ENCODE results near the gene SLC44A2.

Gene SLC44A2

GRCh38 chr19:10636304-10636972 lies 11.1 kb downstream of the SLC44A2 start:
- Histone ChIP-seq H3K27ac (ENCODE audit: low read depth in 2 of 2, low read length in 2 of 2) (no peak overlapping the region), H3K9ac (ENCODE audit: low read depth in 1 of 2, low read length in 2 of 2) (no peak overlapping the region), H3K4me3 (ENCODE audit: low read length in 2 of 2) (no peak overlapping the region), H3K4me1 (ENCODE audit: control insufficient read depth in 2 of 2, insufficient read depth in 2 of 2, low read length in 2 of 2) (no peaks in the 10 kb centered on the region), H3K9me3 (ENCODE audit: control insufficient read depth in 2 of 2, low read length in 2 of 2) (no peaks in the 10 kb centered on the region), H3K36me3 (ENCODE audit: control insufficient read depth in 2 of 2, insufficient read depth in 2 of 2, low read length in 2 of 2) (peaks cover 39 to 68% of the 10 kb centered on the region in 2 donors), H3K27me3 (ENCODE audit: control insufficient read depth in 2 of 2, insufficient read depth in 2 of 2, low read length in 2 of 2) (no peaks in the 10 kb centered on the region)

- H3K27ac ChIP-seq (ENCODE audit: low read depth in 2 of 2, low read length in 2 of 2): no peak overlapping the region
- H3K36me3 ChIP-seq (ENCODE audit: control insufficient read depth in 2 of 2, insufficient read depth in 2 of 2, low read length in 2 of 2): peaks cover 43 to 66% of the 10 kb centered on the region in 2 donors
- H3K4me1 ChIP-seq (ENCODE audit: control insufficient read depth in 2 of 2, insufficient read depth in 2 of 2, low read length in 2 of 2): no peaks in the 10 kb centered on the region
These were observed 12.5 kb downstream of the SLC44A2 start for GRCh38 chr19:10637894-10638293.

GRCh38 chr19:10639836-10640235 lies 14.5 kb downstream of the SLC44A2 start:
- H3K4me3 ChIP-seq (ENCODE audit: low read length in 2 of 2): no peak overlapping the region
- no peaks in the 10 kb centered on the region for H3K27me3 ChIP-seq (ENCODE audit: control insufficient read depth in 2 of 2, insufficient read depth in 2 of 2, low read length in 2 of 2)
- H3K36me3 ChIP-seq (ENCODE audit: control insufficient read depth in 2 of 2, insufficient read depth in 2 of 2, low read length in 2 of 2): peaks cover 46 to 61% of the 10 kb centered on the region in 2 donors
- no peak overlapping the region for H3K27ac ChIP-seq (ENCODE audit: low read depth in 2 of 2, low read length in 2 of 2)
- peaks cover 0 to 5% of the 10 kb centered on the region in 2 donors for H3K4me1 ChIP-seq (ENCODE audit: control insufficient read depth in 2 of 2, insufficient read depth in 2 of 2, low read length in 2 of 2)
- H3K9ac ChIP-seq (ENCODE audit: low read depth in 1 of 2, low read length in 2 of 2): no peak overlapping the region
- no peaks in the 10 kb centered on the region for H3K9me3 ChIP-seq (ENCODE audit: control insufficient read depth in 2 of 2, low read length in 2 of 2)

More at GRCh38 chr19:10637894-10638293, 12.5 kb downstream of the SLC44A2 start:
- H3K9ac ChIP-seq (ENCODE audit: low read depth in 1 of 2, low read length in 2 of 2): no peak overlapping the region
- no peaks in the 10 kb centered on the region for H3K27me3 ChIP-seq (ENCODE audit: control insufficient read depth in 2 of 2, insufficient read depth in 2 of 2, low read length in 2 of 2)
- no peaks in the 10 kb centered on the region for H3K9me3 ChIP-seq (ENCODE audit: control insufficient read depth in 2 of 2, low read length in 2 of 2)
- H3K4me3 ChIP-seq (ENCODE audit: low read length in 2 of 2): no peak overlapping the region

- Histone ChIP-seq H3K27ac (ENCODE audit: low read depth in 2 of 2, low read length in 2 of 2) (no peak overlapping the region), H3K27me3 (ENCODE audit: control insufficient read depth in 2 of 2, insufficient read depth in 2 of 2, low read length in 2 of 2) (no peaks in the 10 kb centered on the region), H3K9ac (ENCODE audit: low read depth in 1 of 2, low read length in 2 of 2) (no peak overlapping the region), H3K36me3 (ENCODE audit: control insufficient read depth in 2 of 2, insufficient read depth in 2 of 2, low read length in 2 of 2) (peaks cover 41 to 55% of the 10 kb centered on the region in 2 donors), H3K4me1 (ENCODE audit: control insufficient read depth in 2 of 2, insufficient read depth in 2 of 2, low read length in 2 of 2) (peaks cover 0 to 5% of the 10 kb centered on the region in 2 donors), H3K9me3 (ENCODE audit: control insufficient read depth in 2 of 2, low read length in 2 of 2) (no peaks in the 10 kb centered on the region), H3K4me3 (ENCODE audit: low read length in 2 of 2) (no peak overlapping the region)
These were observed 15.0 kb downstream of the SLC44A2 start for GRCh38 chr19:10640361-10640760.

GRCh38 chr19:10641248-10641647 lies 15.9 kb downstream of the SLC44A2 start:
- Histone ChIP-seq H3K4me1 (ENCODE audit: control insufficient read depth in 2 of 2, insufficient read depth in 2 of 2, low read length in 2 of 2) (peaks cover 0 to 5% of the 10 kb centered on the region in 2 donors), H3K36me3 (ENCODE audit: control insufficient read depth in 2 of 2, insufficient read depth in 2 of 2, low read length in 2 of 2) (peaks cover 35 to 49% of the 10 kb centered on the region in 2 donors)

GRCh38 chr19:10642473-10643171 lies 17.3 kb downstream of the SLC44A2 start:
- peaks cover 26 to 37% of the 10 kb centered on the region in 2 donors for H3K36me3 ChIP-seq (ENCODE audit: control insufficient read depth in 2 of 2, insufficient read depth in 2 of 2, low read length in 2 of 2)
- no peak overlapping the region for H3K4me3 ChIP-seq (ENCODE audit: low read length in 2 of 2)
- no peak overlapping the region for H3K9ac ChIP-seq (ENCODE audit: low read depth in 1 of 2, low read length in 2 of 2)
- no peaks in the 10 kb centered on the region for H3K9me3 ChIP-seq (ENCODE audit: control insufficient read depth in 2 of 2, low read length in 2 of 2)
- peaks cover 0 to 5% of the 10 kb centered on the region in 2 donors for H3K4me1 ChIP-seq (ENCODE audit: control insufficient read depth in 2 of 2, insufficient read depth in 2 of 2, low read length in 2 of 2)
- no peaks in the 10 kb centered on the region for H3K27me3 ChIP-seq (ENCODE audit: control insufficient read depth in 2 of 2, insufficient read depth in 2 of 2, low read length in 2 of 2)
- H3K27ac ChIP-seq (ENCODE audit: low read depth in 2 of 2, low read length in 2 of 2): no peak overlapping the region

More at GRCh38 chr19:10641248-10641647, 15.9 kb downstream of the SLC44A2 start:
- H3K4me3 ChIP-seq (ENCODE audit: low read length in 2 of 2): no peak overlapping the region
- no peak overlapping the region for H3K9ac ChIP-seq (ENCODE audit: low read depth in 1 of 2, low read length in 2 of 2)
- H3K9me3 ChIP-seq (ENCODE audit: control insufficient read depth in 2 of 2, low read length in 2 of 2): no peaks in the 10 kb centered on the region
- H3K27me3 ChIP-seq (ENCODE audit: control insufficient read depth in 2 of 2, insufficient read depth in 2 of 2, low read length in 2 of 2): no peaks in the 10 kb centered on the region
- H3K27ac ChIP-seq (ENCODE audit: low read depth in 2 of 2, low read length in 2 of 2): no peak overlapping the region

- Histone ChIP-seq H3K9ac (ENCODE audit: low read depth in 1 of 2, low read length in 2 of 2) (no peak overlapping the region), H3K4me3 (ENCODE audit: low read length in 2 of 2) (no peak overlapping the region), H3K4me1 (ENCODE audit: control insufficient read depth in 2 of 2, insufficient read depth in 2 of 2, low read length in 2 of 2) (peaks cover 0 to 5% of the 10 kb centered on the region in 2 donors), H3K36me3 (ENCODE audit: control insufficient read depth in 2 of 2, insufficient read depth in 2 of 2, low read length in 2 of 2) (peaks cover 21 to 29% of the 10 kb centered on the region in 2 donors), H3K27me3 (ENCODE audit: control insufficient read depth in 2 of 2, insufficient read depth in 2 of 2, low read length in 2 of 2) (no peaks in the 10 kb centered on the region), H3K27ac (ENCODE audit: low read depth in 2 of 2, low read length in 2 of 2) (no peak overlapping the region), H3K9me3 (ENCODE audit: control insufficient read depth in 2 of 2, low read length in 2 of 2) (no peaks in the 10 kb centered on the region)
These were observed 18.0 kb downstream of the SLC44A2 start for GRCh38 chr19:10643172-10643967.

- no peaks in the 10 kb centered on the region for H3K9me3 ChIP-seq (ENCODE audit: control insufficient read depth in 2 of 2, low read length in 2 of 2)
- H3K36me3 ChIP-seq (ENCODE audit: control insufficient read depth in 2 of 2, insufficient read depth in 2 of 2, low read length in 2 of 2): peaks cover 21 to 29% of the 10 kb centered on the region in 2 donors
- H3K27ac ChIP-seq (ENCODE audit: low read depth in 2 of 2, low read length in 2 of 2): no peak overlapping the region
- no peak overlapping the region for H3K4me3 ChIP-seq (ENCODE audit: low read length in 2 of 2)
- H3K9ac ChIP-seq (ENCODE audit: low read depth in 1 of 2, low read length in 2 of 2): no peak overlapping the region
- peaks cover 0 to 5% of the 10 kb centered on the region in 2 donors for H3K4me1 ChIP-seq (ENCODE audit: control insufficient read depth in 2 of 2, insufficient read depth in 2 of 2, low read length in 2 of 2)
- no peaks in the 10 kb centered on the region for H3K27me3 ChIP-seq (ENCODE audit: control insufficient read depth in 2 of 2, insufficient read depth in 2 of 2, low read length in 2 of 2)
These were observed 18.6 kb downstream of the SLC44A2 start for GRCh38 chr19:10643968-10644259.

- H3K4me1 ChIP-seq (ENCODE audit: control insufficient read depth in 2 of 2, insufficient read depth in 2 of 2, low read length in 2 of 2): peaks cover 0 to 5% of the 10 kb centered on the region in 2 donors
- no peak overlapping the region for H3K27ac ChIP-seq (ENCODE audit: low read depth in 2 of 2, low read length in 2 of 2)
- peak overlapping the region in 1 of 2 donors; percentile 24 for H3K9ac ChIP-seq (ENCODE audit: low read depth in 1 of 2, low read length in 2 of 2)
These were observed 19.1 kb downstream of the SLC44A2 start for GRCh38 chr19:10644260-10645007.

More at GRCh38 chr19:10644260-10645007, 19.1 kb downstream of the SLC44A2 start:
- no peaks in the 10 kb centered on the region for H3K27me3 ChIP-seq (ENCODE audit: control insufficient read depth in 2 of 2, insufficient read depth in 2 of 2, low read length in 2 of 2)
- H3K9me3 ChIP-seq (ENCODE audit: control insufficient read depth in 2 of 2, low read length in 2 of 2): no peaks in the 10 kb centered on the region
- H3K36me3 ChIP-seq (ENCODE audit: control insufficient read depth in 2 of 2, insufficient read depth in 2 of 2, low read length in 2 of 2): peaks cover 21 to 25% of the 10 kb centered on the region in 2 donors
- no peak overlapping the region for H3K4me3 ChIP-seq (ENCODE audit: low read length in 2 of 2)
